OCI-LY7 (cell line): ENCODE measurements around the gene ADH6. TPM values are rescaled to one million over a fixed set of nuclear protein-coding genes. Genes with fewer than 3 reads are reported as not detected.

Source experiments
- BruUV-seq: library from RNA; stranded (reverse); fragments of 400-500 nt; replicated peaks from 2 replicates; lab custom pipeline; 2021; lab: Mats Ljungman, UMichigan
- CTCF ChIA-PET: fragments of 300-600 bp; sonication (Branson Sonifier 250); formaldehyde crosslinking; loops from one replicate; lab custom pipeline; 2022; ENCODE audit warnings: antibody characterized with exemption; ENCODE audit not compliant: unreplicated experiment; lab: Charles Lee
- POLR2A ChIA-PET: fragments of 300-600 bp; sonication (Branson Sonifier 250); formaldehyde crosslinking; loops from one replicate; lab custom pipeline; 2022; ENCODE audit warnings: antibody characterized with exemption; lab: Charles Lee
- DNase-seq: peaks from one replicate; pipeline ENCODE4 v3.0.0-alpha.2; 2015; ENCODE audit warnings: low spot score
- H2AFZ ChIP-seq: fragments of 200-600 bp; sonication (generic), shearing (Covaris generic); 2 replicates; pipeline ENCODE4 v1.6.1; 2014; ENCODE audit warnings: mild to moderate bottlenecking, antibody characterized with exemption, low read length, moderate library complexity
- H3K27ac ChIP-seq: fragments of 200-600 bp; sonication (generic); 2 replicates; pipeline ENCODE4 v1.5.1; 2014; ENCODE audit warnings: mixed run types, low read depth, mild to moderate bottlenecking, moderate library complexity, low read length, inconsistent platforms; ENCODE audit not compliant: poor library complexity, severe bottlenecking
- H3K36me3 ChIP-seq: fragments of 200-600 bp; sonication (generic); 2 replicates; pipeline ENCODE4 v1.6.1; 2014; ENCODE audit warnings: mild to moderate bottlenecking, antibody characterized with exemption, low read length, moderate library complexity, mixed read lengths; ENCODE audit not compliant: insufficient read depth
- H3K4me1 ChIP-seq: fragments of 200-600 bp; sonication (generic); 2 replicates; pipeline ENCODE4 v1.5.1; 2014; ENCODE audit warnings: mild to moderate bottlenecking, low read length; ENCODE audit not compliant: insufficient read depth, poor library complexity, severe bottlenecking
- H3K4me2 ChIP-seq: fragments of 200-600 bp; sonication (generic); 2 replicates; pipeline ENCODE4 v1.6.1; 2014; ENCODE audit warnings: mild to moderate bottlenecking, low read length
- H3K4me3 ChIP-seq: fragments of 200-600 bp; sonication (generic); 2 replicates; pipeline ENCODE4 v1.5.1; 2014; ENCODE audit warnings: mild to moderate bottlenecking, low read depth, low read length; ENCODE audit not compliant: poor library complexity, severe bottlenecking
- H3K79me2 ChIP-seq: fragments of 200-600 bp; sonication (generic); 2 replicates; pipeline ENCODE4 v1.6.1; 2016; ENCODE audit warnings: low read depth, mild to moderate bottlenecking, low read length, moderate library complexity, mixed read lengths; ENCODE audit not compliant: insufficient read depth
- H3K9me2 ChIP-seq: fragments of 200-600 bp; sonication (generic); 2 replicates; pipeline ENCODE4 v1.6.1; 2016; ENCODE audit warnings: mild to moderate bottlenecking, low read length, mixed read lengths; ENCODE audit not compliant: insufficient read depth
- H3K9me3 ChIP-seq: fragments of 200-600 bp; sonication (generic); 2 replicates; pipeline ENCODE4 v1.6.1; 2014; ENCODE audit warnings: mild to moderate bottlenecking, mixed run types, low read length, mixed read lengths
- H4K20me1 ChIP-seq: fragments of 200-600 bp; sonication (generic); 2 replicates; pipeline ENCODE4 v1.6.1; 2014; ENCODE audit warnings: mild to moderate bottlenecking, antibody characterized with exemption, low read length, moderate library complexity, mixed read lengths; ENCODE audit not compliant: insufficient read depth
- CTCF ChIP-seq: fragments of 200-600 bp; sonication (generic); conservative IDR thresholded peaks from 2 replicates; pipeline ENCODE4 v1.5.1; 2014; ENCODE audit warnings: mild to moderate bottlenecking, antibody characterized with exemption, low read length, moderate library complexity, mixed read lengths
- EZH2phosphoT487 ChIP-seq: fragments of 200-600 bp; sonication (generic); IDR thresholded peaks from 2 replicates; pipeline ENCODE4 v1.6.1; 2018; ENCODE audit warnings: low read depth, borderline replicate concordance, mild to moderate bottlenecking, mixed run types, antibody characterized with exemption, low read length, moderate library complexity, mixed read lengths
- intact Hi-C: fragments of 100-400 bp; cut with micrococcal nuclease; formaldehyde crosslinking; loops from one replicate; pipeline ENCODE4 v1.10.0; 2022; ENCODE audit not compliant: unreplicated experiment
- total RNA-seq, 2 experiments: library from RNA; depleted of rRNA in 1 of 2; stranded (reverse); fragments of >200 nt in 1 of 2; shearing (Covaris generic) in 1 of 2; gene quantifications; 2 replicates each; pipeline ENCODE4 v1.2.3, GENCODE V29; 2014 to 2022

ADH6 gene
- total RNA-seq, 2 experiments from 2014 or later: not detected

- Histone ChIP-seq H3K9me3 (no peaks in the 10 kb centered on the region), H3K4me3 (no peak overlapping the region), H3K4me1 (no peaks in the 10 kb centered on the region), H3K9me2 (no peaks in the 10 kb centered on the region), H4K20me1 (no peaks in the 10 kb centered on the region), H3K36me3 (no peaks in the 10 kb centered on the region), H3K4me2 (no peak overlapping the region), H3K79me2 (no peaks in the 10 kb centered on the region), H3K27ac (no peak overlapping the region), H2AFZ (no peak overlapping the region)
- no peak for TF ChIP-seq EZH2phosphoT487
- TF ChIP-seq CTCF: no peak
- CTCF ChIA-PET: no interaction called here
- POLR2A ChIA-PET: interaction anchor here (1.3 kb wide), 1 partner anchor 10 kb away, joined by 3 read pairs; no protein-coding TSS in a partner anchor
- no TSS peak for BruUV-seq
- no peak for DNase-seq
- intact Hi-C loops: no loop called here
Observed at GRCh38 chr4:99165978-99166377, 53.1 kb downstream of the ADH6 start.

DNA sequence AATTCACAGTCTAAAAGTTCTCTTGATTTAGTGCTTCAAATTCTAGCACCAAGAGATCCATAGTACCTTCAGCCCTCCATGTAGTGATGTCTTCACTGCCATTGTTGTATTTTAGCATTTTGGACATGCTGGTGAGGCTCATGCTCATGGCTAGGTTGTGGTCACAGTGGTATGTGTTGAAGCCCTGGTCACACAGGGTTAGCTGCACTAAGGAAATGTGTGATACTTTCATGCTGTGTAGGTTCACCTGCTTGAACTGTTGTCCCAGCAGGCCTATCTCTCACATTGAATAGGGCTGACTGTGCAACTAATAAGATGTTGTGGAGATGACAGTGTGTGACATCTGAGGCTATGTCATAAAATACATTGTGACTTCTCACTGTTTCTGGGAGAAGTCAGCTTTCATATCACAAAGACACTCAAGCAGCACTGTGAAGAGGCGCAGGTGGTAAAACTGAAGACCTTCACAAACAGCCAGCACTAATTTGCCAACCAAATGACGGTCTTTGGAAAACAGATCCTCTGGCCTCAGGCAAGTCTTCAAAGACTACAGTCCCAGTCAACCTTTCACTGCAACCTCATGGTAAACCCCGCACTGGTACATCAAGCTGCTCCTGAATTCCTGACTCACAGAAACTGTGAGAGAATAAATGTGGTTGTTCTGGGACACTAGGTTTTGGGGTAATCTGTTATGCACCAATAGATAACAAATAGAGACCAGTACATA is 57.5 kb downstream of the ADH6 start:
- BruUV-seq: no TSS peak
- Histone ChIP-seq H3K36me3 (no peaks in the 10 kb centered on the region), H3K4me3 (no peak overlapping the region), H3K4me1 (no peaks in the 10 kb centered on the region), H4K20me1 (no peaks in the 10 kb centered on the region), H2AFZ (no peak overlapping the region), H3K9me3 (no peaks in the 10 kb centered on the region), H3K9me2 (no peaks in the 10 kb centered on the region), H3K4me2 (no peak overlapping the region), H3K79me2 (no peaks in the 10 kb centered on the region), H3K27ac (no peak overlapping the region)
- POLR2A ChIA-PET: no interaction called here
- TF ChIP-seq CTCF (no peak), EZH2phosphoT487 (no peak)
- DNase-seq: no peak
- intact Hi-C loops: no loop called here
- CTCF ChIA-PET: no interaction called here

GRCh38 chr4:99159699-99160098 is 59.3 kb downstream of the ADH6 start:
- POLR2A ChIA-PET: no interaction called here
- Histone ChIP-seq H3K9me2 (no peaks in the 10 kb centered on the region), H3K4me1 (no peaks in the 10 kb centered on the region), H3K79me2 (no peaks in the 10 kb centered on the region), H3K36me3 (no peaks in the 10 kb centered on the region), H3K4me3 (no peak overlapping the region), H4K20me1 (no peaks in the 10 kb centered on the region), H3K27ac (no peak overlapping the region), H3K9me3 (no peaks in the 10 kb centered on the region), H3K4me2 (no peak overlapping the region), H2AFZ (no peak overlapping the region)
- intact Hi-C loops: no loop called here
- CTCF ChIA-PET: no interaction called here
- DNase-seq: no peak
- TF ChIP-seq CTCF (peak; percentile 40), EZH2phosphoT487 (no peak)
- BruUV-seq: no TSS peak
